HepG2 (cell line): ENCODE data around the gene COPZ1. TPM values are rescaled to one million over a fixed set of nuclear protein-coding genes. Genes with fewer than 3 reads are reported as not detected.
A peak's percentile ranks its signal among the peaks of the same experiment; 100 is the strongest.

ENCODE experiments used
- CBX5 ChIP-seq: sonication (generic); formaldehyde crosslinking; IDR thresholded peaks from 2 replicates; pipeline ENCODE4 v1.4.0; 2020; ENCODE audit warnings: missing genetic modification reagents, borderline replicate concordance
- DMAP1 ChIP-seq: IDR thresholded peaks from 2 replicates; pipeline ENCODE4 v1.6.1; 2016
- HDAC1 ChIP-seq: sonication (generic); formaldehyde crosslinking; IDR thresholded peaks from 2 replicates; pipeline ENCODE4 v1.5.1; 2020; ENCODE audit warnings: mild to moderate bottlenecking, missing genetic modification reagents
- KAT8 ChIP-seq: IDR thresholded peaks from 2 replicates; pipeline ENCODE4 v1.6.1; 2016; ENCODE audit warnings: missing genetic modification reagents, missing compliant biosample characterization
- KDM1A ChIP-seq: IDR thresholded peaks from 2 replicates; pipeline ENCODE4 v1.6.1; 2016; ENCODE audit warnings: missing compliant biosample characterization
- KLF13 ChIP-seq: sonication (generic); formaldehyde crosslinking; IDR thresholded peaks from 2 replicates; pipeline ENCODE4 v1.4.0; 2020; ENCODE audit warnings: mild to moderate bottlenecking, missing genetic modification reagents
- MEIS2 ChIP-seq: sonication (generic); formaldehyde crosslinking; IDR thresholded peaks from 2 replicates; pipeline ENCODE4 v1.9.0; 2021; ENCODE audit warnings: mild to moderate bottlenecking, missing genetic modification reagents
- MIER2 ChIP-seq: IDR thresholded peaks from 2 replicates; pipeline ENCODE4 v1.6.1; 2016; ENCODE audit warnings: missing biosample characterization, missing genetic modification reagents
- MZF1 ChIP-seq: sonication (generic); formaldehyde crosslinking; IDR thresholded peaks from 2 replicates; pipeline ENCODE4 v1.8.1; 2023; ENCODE audit warnings: mild to moderate bottlenecking, missing genetic modification reagents, borderline replicate concordance
- NFIB ChIP-seq: sonication (generic); formaldehyde crosslinking; IDR thresholded peaks from 2 replicates; pipeline ENCODE4 v1.9.0; 2021; ENCODE audit warnings: missing genetic modification reagents, mild to moderate bottlenecking, borderline replicate concordance
- NFYC ChIP-seq: IDR thresholded peaks from 2 replicates; pipeline ENCODE4 v1.6.1; 2016; ENCODE audit warnings: missing genetic modification reagents, missing compliant biosample characterization
- NRL ChIP-seq: sonication (generic); formaldehyde crosslinking; IDR thresholded peaks from 2 replicates; pipeline ENCODE4 v1.5.0; 2020; ENCODE audit warnings: missing genetic modification reagents, mild to moderate bottlenecking, moderate library complexity, borderline replicate concordance
- RBM39 ChIP-seq: fragments of 200-400 bp; formaldehyde crosslinking; IDR thresholded peaks from one replicate; pipeline ENCODE4 v1.6.1; 2018; ENCODE audit warnings: antibody characterized with exemption, mild to moderate bottlenecking, low read depth, low read length; ENCODE audit not compliant: poor library complexity, severe bottlenecking
- SIX1 ChIP-seq: sonication (generic); formaldehyde crosslinking; IDR thresholded peaks from 2 replicates; pipeline ENCODE4 v1.4.0; 2020; ENCODE audit warnings: missing genetic modification reagents, borderline replicate concordance
- SOX13 ChIP-seq, 3 experiments: fragments of 450-650 bp in 1 of 3; sonication (generic) in 1 of 3; formaldehyde crosslinking in 1 of 3; IDR thresholded peaks in 2 of 3; conservative IDR thresholded peaks in 1 of 3; 2 replicates each; pipeline versions ENCODE4 v1.5.0 to v1.6.1; 2016 to 2020; ENCODE audit warnings: antibody characterized with exemption in 1 of 3, mild to moderate bottlenecking in 1 of 3, missing compliant biosample characterization in 1 of 3, missing genetic modification reagents in 1 of 3, moderate library complexity in 1 of 3
- SOX5 ChIP-seq: IDR thresholded peaks from 2 replicates; pipeline ENCODE4 v1.6.1; 2016; ENCODE audit warnings: borderline replicate concordance
- SOX6 ChIP-seq, 2 experiments: fragments of 450-650 bp in 1 of 2; sonication (generic) in 1 of 2; formaldehyde crosslinking in 1 of 2; IDR thresholded peaks; 2 replicates each; pipeline versions ENCODE4 v1.4.0 to v1.6.1; 2017 to 2020; ENCODE audit warnings: antibody characterized with exemption in 1 of 2, mild to moderate bottlenecking in 1 of 2, missing genetic modification reagents in 1 of 2
- ZBTB7B ChIP-seq: sonication (generic); formaldehyde crosslinking; IDR thresholded peaks from 2 replicates; pipeline ENCODE4 v1.4.0; 2020; ENCODE audit warnings: missing genetic modification reagents
- ZNF354B ChIP-seq: sonication (generic); formaldehyde crosslinking; IDR thresholded peaks from 2 replicates; pipeline ENCODE4 v1.8.0; 2022; ENCODE audit warnings: mild to moderate bottlenecking, missing genetic modification reagents
- ZNF556 ChIP-seq: sonication (generic); formaldehyde crosslinking; IDR thresholded peaks from 2 replicates; pipeline ENCODE4 v1.4.0; 2020; ENCODE audit warnings: mild to moderate bottlenecking, missing genetic modification reagents, borderline replicate concordance
- ZNF75D ChIP-seq: sonication (generic); formaldehyde crosslinking; IDR thresholded peaks from 2 replicates; pipeline ENCODE4 v1.8.1; 2023; ENCODE audit warnings: missing genetic modification reagents, mild to moderate bottlenecking, borderline replicate concordance
- ZNF768 ChIP-seq: sonication (generic); formaldehyde crosslinking; IDR thresholded peaks from 2 replicates; pipeline ENCODE4 v1.4.0; 2020; ENCODE audit warnings: missing genetic modification reagents
- ZNF788 ChIP-seq: sonication (generic); formaldehyde crosslinking; IDR thresholded peaks from 2 replicates; pipeline ENCODE4 v1.5.0; 2020; ENCODE audit warnings: mild to moderate bottlenecking, missing genetic modification reagents, borderline replicate concordance
- ZSCAN25 ChIP-seq: sonication (generic); formaldehyde crosslinking; IDR thresholded peaks from 2 replicates; pipeline ENCODE4 v1.8.0; 2022; ENCODE audit warnings: mild to moderate bottlenecking, missing genetic modification reagents
- polyA plus RNA-seq, 8 experiments: library from polyadenylated mRNA; depleted of rRNA in 3 of 8; stranded (reverse) in 7 of 8; unstranded in 1 of 8; fragments of >200 nt; fragmentation: Illumina TruSeq in 4 of 8; extraction: Trizol in 4 of 8; gene quantifications; 2 replicates each; pipeline versions ENCODE4 v1.2.1 to v1.2.3, GENCODE V29; 2011 to 2016; ENCODE audit warnings: low read depth in 4 of 8, missing spikeins in 1 of 8, mixed read lengths in 1 of 8; ENCODE audit not compliant: insufficient read depth in 1 of 8
- total RNA-seq, 5 experiments: library from RNA; depleted of rRNA; stranded (reverse); fragments of >200 nt; fragmentation: Illumina TruSeq; extraction: Trizol; gene quantifications; 2 replicates each; pipeline ENCODE4 v1.2.3, GENCODE V29; 2016; ENCODE audit warnings: low read depth in 1 of 5
- TF ChIP-seq, protein P1 (sequence below): sonication (generic); formaldehyde crosslinking; IDR thresholded peaks from 2 replicates; pipeline ENCODE4; 2020; ENCODE audit warnings: missing genetic modification reagents, mild to moderate bottlenecking, borderline replicate concordance
- TF ChIP-seq, protein P2 (sequence below): IDR thresholded peaks from 2 replicates; pipeline ENCODE4 v1.6.1; 2016; ENCODE audit warnings: missing genetic modification reagents, missing compliant biosample characterization
- TF ChIP-seq, protein P3 (sequence below): sonication (generic); formaldehyde crosslinking; IDR thresholded peaks from 2 replicates; pipeline ENCODE4 v1.4.0; 2020; ENCODE audit warnings: mild to moderate bottlenecking, missing genetic modification reagents

COPZ1 gene
- total and polyA plus RNA-seq, 2 of the 13 experiments (the other 11 are each of a cell fraction or from before 2014, with no cell fraction given) = 125 to 184 TPM

DNA sequence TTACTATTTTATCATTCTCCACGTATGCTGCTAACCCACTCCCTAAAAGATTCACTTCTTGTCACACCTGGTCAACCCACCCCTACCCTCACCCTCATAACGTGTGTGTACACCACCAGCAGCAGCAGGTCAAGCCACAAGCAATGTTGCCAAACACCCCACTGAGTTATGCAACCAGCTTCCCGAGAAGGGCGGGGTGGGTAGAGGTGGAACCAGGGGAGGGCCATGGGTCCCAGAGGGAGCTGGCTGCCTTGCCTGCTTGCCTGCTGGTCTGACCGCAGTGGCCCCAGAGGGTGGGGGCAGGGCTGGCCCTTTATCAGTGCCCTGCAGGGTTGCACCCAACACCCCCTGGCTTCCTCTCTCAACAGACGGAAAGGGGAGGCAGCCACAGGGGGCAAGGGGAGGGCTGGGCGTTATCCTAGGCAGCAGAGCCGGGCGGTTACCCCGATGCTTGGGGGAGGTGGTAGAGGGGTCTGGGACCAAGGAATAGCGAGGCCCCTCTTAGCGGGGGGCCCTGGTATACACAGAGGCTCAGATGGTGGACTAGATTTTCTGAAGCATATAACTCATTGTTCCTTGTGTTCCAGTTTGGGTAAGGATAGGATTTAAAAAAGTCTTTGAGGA lies 20.6 kb upstream of the COPZ1 start (continued):
- TF ChIP-seq NFYC (0 out of 2 replicates have a peak, but pooled peaks have one; percentile 23), MEIS2 (CRISPR knock-in tag) (no peak), DMAP1 (CRISPR knock-in tag) (peak; percentile 69), KAT8 (CRISPR knock-in tag) (peak; percentile 64), ZNF768 (peak; percentile 56; the same call in 1 of the 2 replicates), ZNF556 (CRISPR knock-in tag) (no peak), NFIB (CRISPR knock-in tag) (no peak), ZSCAN25 (CRISPR knock-in tag) (peak; percentile 70; the same call in 1 of the 2 replicates), SIX1 (CRISPR knock-in tag) (no peak), MIER2 (CRISPR knock-in tag) (peak; percentile 62; the same call in 1 of the 2 replicates), KDM1A (0 out of 2 replicates have a peak, but pooled peaks have one; percentile 51), ZNF75D (CRISPR knock-in tag) (no peak), SOX13 (IDR thresholded peaks at IDR 0.05) (peak; percentile 33; the same call in 1 of the 2 replicates), SOX13 (CRISPR knock-in tag; conservative IDR thresholded peaks at IDR 0.05 in 1 of 2, IDR thresholded peaks at IDR 0.05 in 1 of 2) (peak in 1 of 2 experiments; percentile 82; a peak in 2 of 4 replicates), SOX5 (peak; percentile 73; the same call in 1 of the 2 replicates), MZF1 (no peak), CBX5 (CRISPR knock-in tag) (peak; percentile 84; the same call in 1 of the 2 replicates), NRL (CRISPR knock-in tag) (peak; percentile 53; the same call in 1 of the 2 replicates), KLF13 (CRISPR knock-in tag) (peak; percentile 24; the same call in 1 of the 2 replicates), ZBTB7B (peak; percentile 87), ZNF354B (CRISPR knock-in tag) (no peak), SOX6 (IDR thresholded peaks at IDR 0.05) (no peak), SOX6 (CRISPR knock-in tag; IDR thresholded peaks at IDR 0.05) (peak; percentile 71), ZNF788 (peak; percentile 70; the same call in 1 of the 2 replicates), HDAC1 (CRISPR knock-in tag) (peak; percentile 63), RBM39 (no peak)
- TF ChIP-seq, protein P1, sequence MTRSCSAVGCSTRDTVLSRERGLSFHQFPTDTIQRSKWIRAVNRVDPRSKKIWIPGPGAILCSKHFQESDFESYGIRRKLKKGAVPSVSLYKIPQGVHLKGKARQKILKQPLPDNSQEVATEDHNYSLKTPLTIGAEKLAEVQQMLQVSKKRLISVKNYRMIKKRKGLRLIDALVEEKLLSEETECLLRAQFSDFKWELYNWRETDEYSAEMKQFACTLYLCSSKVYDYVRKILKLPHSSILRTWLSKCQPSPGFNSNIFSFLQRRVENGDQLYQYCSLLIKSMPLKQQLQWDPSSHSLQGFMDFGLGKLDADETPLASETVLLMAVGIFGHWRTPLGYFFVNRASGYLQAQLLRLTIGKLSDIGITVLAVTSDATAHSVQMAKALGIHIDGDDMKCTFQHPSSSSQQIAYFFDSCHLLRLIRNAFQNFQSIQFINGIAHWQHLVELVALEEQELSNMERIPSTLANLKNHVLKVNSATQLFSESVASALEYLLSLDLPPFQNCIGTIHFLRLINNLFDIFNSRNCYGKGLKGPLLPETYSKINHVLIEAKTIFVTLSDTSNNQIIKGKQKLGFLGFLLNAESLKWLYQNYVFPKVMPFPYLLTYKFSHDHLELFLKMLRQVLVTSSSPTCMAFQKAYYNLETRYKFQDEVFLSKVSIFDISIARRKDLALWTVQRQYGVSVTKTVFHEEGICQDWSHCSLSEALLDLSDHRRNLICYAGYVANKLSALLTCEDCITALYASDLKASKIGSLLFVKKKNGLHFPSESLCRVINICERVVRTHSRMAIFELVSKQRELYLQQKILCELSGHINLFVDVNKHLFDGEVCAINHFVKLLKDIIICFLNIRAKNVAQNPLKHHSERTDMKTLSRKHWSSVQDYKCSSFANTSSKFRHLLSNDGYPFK (CRISPR knock-in tag) = peak; percentile 50; the same call in 1 of the 2 replicates
- TF ChIP-seq, protein P2, sequence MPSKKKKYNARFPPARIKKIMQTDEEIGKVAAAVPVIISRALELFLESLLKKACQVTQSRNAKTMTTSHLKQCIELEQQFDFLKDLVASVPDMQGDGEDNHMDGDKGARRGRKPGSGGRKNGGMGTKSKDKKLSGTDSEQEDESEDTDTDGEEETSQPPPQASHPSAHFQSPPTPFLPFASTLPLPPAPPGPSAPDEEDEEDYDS (CRISPR knock-in tag) = 0 out of 2 replicates have a peak, but pooled peaks have one; percentile 23
- TF ChIP-seq, protein P3, sequence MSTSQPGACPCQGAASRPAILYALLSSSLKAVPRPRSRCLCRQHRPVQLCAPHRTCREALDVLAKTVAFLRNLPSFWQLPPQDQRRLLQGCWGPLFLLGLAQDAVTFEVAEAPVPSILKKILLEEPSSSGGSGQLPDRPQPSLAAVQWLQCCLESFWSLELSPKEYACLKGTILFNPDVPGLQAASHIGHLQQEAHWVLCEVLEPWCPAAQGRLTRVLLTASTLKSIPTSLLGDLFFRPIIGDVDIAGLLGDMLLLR (CRISPR knock-in tag) = 0 out of 2 replicates have a peak, but pooled peaks have one; percentile 36
